Colon (tissue), 2 donors: Measurements from ENCODE around the gene BATF3.
"Not testable (repeated sequence)": the region's sequence is repeated elsewhere in the genome, so short reads cannot be mapped to it uniquely, and the experiment has no call there.

Experiments
- FAIRE-seq: peaks from 2 replicates; lab custom pipeline; 2012; peaks lifted over from hg19 to GRCh38; lab: Jason Lieb, UNC
- donor health status: control.
- donor health status: control.

BATF3 gene

GRCh38 chr1:212699625-212700222 is at the start of gene BATF3:
Gene BATF3 (minus strand): TSS chr1:212699840. CDS start chr1:212699762, 78 bp downstream.
- FAIRE-seq: no peak

GRCh38 chr1:212746546-212746945 is 46.9 kb upstream of the BATF3 start:
- no peak for FAIRE-seq

GRCh38 chr1:212745303-212745702 is 45.7 kb upstream of the BATF3 start:
- no peak for FAIRE-seq

- FAIRE-seq: no peak
Observed at GRCh38 chr1:212743901-212744475, 44.3 kb upstream of the BATF3 start.

GRCh38 chr1:212738330-212738729 is 38.7 kb upstream of the BATF3 start:
- no peak for FAIRE-seq

- no peak for FAIRE-seq
Observed at GRCh38 chr1:212737559-212737958, 37.9 kb upstream of the BATF3 start.

- no peak for FAIRE-seq
Observed at GRCh38 chr1:212733109-212733508, 33.5 kb upstream of the BATF3 start.

GRCh38 chr1:212731630-212732029 is 32.0 kb upstream of the BATF3 start:
- no peak for FAIRE-seq

- no peak for FAIRE-seq
Observed at GRCh38 chr1:212728606-212729005, 29.0 kb upstream of the BATF3 start.

GRCh38 chr1:212727386-212728181 is 27.9 kb upstream of the BATF3 start:
- FAIRE-seq: no peak

- FAIRE-seq: not testable (repeated sequence)
Observed at GRCh38 chr1:212724679-212725078, 25.0 kb upstream of the BATF3 start.

GRCh38 chr1:212722270-212722957 is 22.8 kb upstream of the BATF3 start:
- no peak for FAIRE-seq

- no peak for FAIRE-seq
Observed at GRCh38 chr1:212721388-212722247, 22.0 kb upstream of the BATF3 start.

- FAIRE-seq: no peak
Observed at GRCh38 chr1:212719633-212720032, 20.0 kb upstream of the BATF3 start.

GRCh38 chr1:212718499-212718898 is 18.9 kb upstream of the BATF3 start:
- no peak for FAIRE-seq

GRCh38 chr1:212716161-212716560 is 16.5 kb upstream of the BATF3 start:
- no peak for FAIRE-seq

- no peak for FAIRE-seq
Observed at GRCh38 chr1:212713465-212714136, 14.0 kb upstream of the BATF3 start.

GRCh38 chr1:212712451-212713303 is 13.0 kb upstream of the BATF3 start:
- FAIRE-seq: no peak

- FAIRE-seq: not testable (repeated sequence)
Observed at GRCh38 chr1:212711974-212712373, 12.3 kb upstream of the BATF3 start.

- no peak for FAIRE-seq
Observed at GRCh38 chr1:212710566-212710965, 10.9 kb upstream of the BATF3 start.
